K562 (cell line): ENCODE measurements around the gene DAD1. TPM values are rescaled to one million over a fixed set of nuclear protein-coding genes. Genes with fewer than 3 reads are reported as not detected.

ENCODE experiments used
- BHLHE40 ChIP-seq: IDR thresholded peaks from 2 replicates; pipeline ENCODE4 v1.6.1; 2011; ENCODE audit warnings: low read length, improper control_type of control experiment
- CGGBP1 ChIP-seq: fragments of 250-450 bp; sonication (Bioruptor Pico); IDR thresholded peaks from 2 replicates; pipeline ENCODE4 v1.9.0; 2021; ENCODE audit warnings: mild to moderate bottlenecking
- FOXO4 ChIP-seq: fragments of 450-650 bp; formaldehyde crosslinking; IDR thresholded peaks from 2 replicates; pipeline ENCODE4 v1.4.0; 2020; ENCODE audit warnings: mild to moderate bottlenecking, moderate library complexity
- HLTF ChIP-seq: fragments of 450-650 bp; IDR thresholded peaks from 2 replicates; pipeline ENCODE4 v1.6.1; 2016
- HMGN3 ChIP-seq: IDR thresholded peaks from 2 replicates; pipeline ENCODE4 v1.6.1; 2011; ENCODE audit warnings: borderline replicate concordance, low read depth, mild to moderate bottlenecking, mixed read lengths, low read length; ENCODE audit not compliant: insufficient read length; ENCODE audit errors: extremely low read depth
- JUN ChIP-seq, 2 experiments: sonication (generic) in 1 of 2; formaldehyde crosslinking in 1 of 2; IDR thresholded peaks; 2 replicates each; pipeline versions ENCODE4 v1.6.1 to v1.8.0; 2012 to 2022; ENCODE audit warnings: borderline replicate concordance in 2 of 2, mild to moderate bottlenecking in 2 of 2, improper control_type of control experiment in 1 of 2, low read depth in 1 of 2, low read length in 1 of 2, missing genetic modification reagents in 1 of 2
- KLF10 ChIP-seq: fragments of 250-450 bp; sonication (Bioruptor Pico); IDR thresholded peaks from 2 replicates; pipeline ENCODE4 v1.6.1; 2021; ENCODE audit warnings: matching md5 sums
- LEF1 ChIP-seq: fragments of 450-650 bp; IDR thresholded peaks from 2 replicates; pipeline ENCODE4 v1.6.1; 2016; ENCODE audit warnings: mild to moderate bottlenecking
- MCM3 ChIP-seq: fragments of 450-650 bp; IDR thresholded peaks from 2 replicates; pipeline ENCODE4 v1.6.1; 2016
- MLX ChIP-seq, 2 experiments: fragments of 450-650 bp in 1 of 2; sonication (generic) in 1 of 2; formaldehyde crosslinking; conservative IDR thresholded peaks; 2 replicates each; pipeline versions ENCODE4 v1.4.0 to v1.8.1; 2020 to 2022; ENCODE audit warnings: mild to moderate bottlenecking in 1 of 2, missing genetic modification reagents in 1 of 2
- MTA3 ChIP-seq: fragments of 450-650 bp; formaldehyde crosslinking; IDR thresholded peaks from 2 replicates; pipeline ENCODE4 v1.6.1; 2017; ENCODE audit warnings: mild to moderate bottlenecking, borderline replicate concordance
- NONO ChIP-seq, 2 experiments: fragments of 200-400 bp in 1 of 2; fragments of 450-650 bp in 1 of 2; formaldehyde crosslinking in 1 of 2; IDR thresholded peaks; 2 replicates each; pipeline ENCODE4 v1.6.1; 2017; ENCODE audit warnings: low read depth in 2 of 2, mild to moderate bottlenecking in 2 of 2, moderate library complexity in 2 of 2, low read length in 1 of 2
- PHB ChIP-seq: fragments of 250-450 bp; sonication (Bioruptor Pico); IDR thresholded peaks from 2 replicates; pipeline ENCODE4 v1.5.0; 2021
- POU5F1 ChIP-seq: fragments of 150-350 bp; IDR thresholded peaks from 2 replicates; pipeline ENCODE4 v1.6.1; 2014; ENCODE audit warnings: borderline replicate concordance, low read length, low read depth, mild to moderate bottlenecking; ENCODE audit not compliant: partially characterized antibody
- RFX7 ChIP-seq: fragments of 250-450 bp; sonication (Bioruptor Pico); IDR thresholded peaks from 2 replicates; pipeline ENCODE4 v1.5.1; 2021; ENCODE audit warnings: mild to moderate bottlenecking
- RNF2 ChIP-seq: sonication (generic); IDR thresholded peaks from 2 replicates; pipeline ENCODE4 v1.6.1; 2016
- SPI1 ChIP-seq: IDR thresholded peaks from 2 replicates; pipeline ENCODE4 v1.6.1; 2011; ENCODE audit warnings: low read depth, low read length, control low read depth, borderline replicate concordance
- TSHZ1 ChIP-seq: fragments of 250-450 bp; sonication (Bioruptor Pico); IDR thresholded peaks from 2 replicates; pipeline ENCODE4 v1.4.0; 2020; ENCODE audit warnings: mild to moderate bottlenecking, moderate library complexity
- ZNF232 ChIP-seq: sonication (generic); formaldehyde crosslinking; IDR thresholded peaks from 2 replicates; pipeline ENCODE4 v1.8.0; 2022; ENCODE audit warnings: mild to moderate bottlenecking, missing genetic modification reagents
- ZNF282 ChIP-seq: sonication (generic); formaldehyde crosslinking; IDR thresholded peaks from 2 replicates; pipeline ENCODE4 v1.8.1; 2023; ENCODE audit warnings: missing genetic modification reagents
- ZNF551 ChIP-seq: fragments of 250-450 bp; sonication (Bioruptor Pico); IDR thresholded peaks from 2 replicates; pipeline ENCODE4 v1.5.0; 2021; ENCODE audit warnings: mild to moderate bottlenecking, moderate library complexity
- ZZZ3 ChIP-seq: fragments of 450-650 bp; IDR thresholded peaks from 2 replicates; pipeline ENCODE4 v1.6.1; 2016; ENCODE audit warnings: antibody characterized with exemption, mild to moderate bottlenecking, moderate library complexity
- polyA plus RNA-seq, 8 experiments: library from polyadenylated mRNA; depleted of rRNA in 4 of 8; stranded (reverse) in 5 of 8; unstranded in 3 of 8; fragments of >200 nt; fragmentation: Nextera tagmentation in 2 of 8; fragmentation: Illumina TruSeq in 1 of 8; extraction: Ambion mirVana in 2 of 8; extraction: Trizol in 1 of 8; gene quantifications; 2 replicates each; pipeline versions ENCODE4 v1.2.1 to v1.2.3, GENCODE V29; 2011 to 2014; ENCODE audit warnings: inconsistent platforms in 1 of 8, missing spikeins in 1 of 8
- total RNA-seq, 7 experiments: library from RNA; depleted of rRNA in 6 of 7; stranded (reverse); fragments of >200 nt in 6 of 7; fragmentation: Illumina TruSeq in 2 of 7; extraction: Trizol in 2 of 7; gene quantifications; 2 replicates each; pipeline versions ENCODE4 v1.2.1 to v1.2.3, GENCODE V29; 2011 to 2021; ENCODE audit warnings: low replicate concordance in 1 of 7

Gene DAD1
- total and polyA plus RNA-seq, 9 of the 15 experiments (the other 6 are each of a cell fraction or from before 2014, with no cell fraction given), result 104 to 617 (median 222) TPM

GRCh38 chr14:22556021-22556989, 32.7 kb downstream of the DAD1 start (continued):
- no peak for TF ChIP-seq MLX (CRISPR knock-in tag; conservative IDR thresholded peaks at IDR 0.05)
- no peak for TF ChIP-seq RFX7
- no peak for TF ChIP-seq ZNF232 (CRISPR knock-in tag)
- 0 out of 2 replicates have a peak, but pooled peaks have one; percentile 42 for TF ChIP-seq FOXO4 (CRISPR knock-in tag)
- no peak for TF ChIP-seq ZNF282 (CRISPR knock-in tag)
- TF ChIP-seq MTA3, result no peak
- TF ChIP-seq BHLHE40, result peak; percentile 86
- no peak for TF ChIP-seq ZNF551 (CRISPR knock-in tag)
- TF ChIP-seq KLF10 (CRISPR knock-in tag), result no peak
- TF ChIP-seq JUN (IDR thresholded peaks at IDR 0.05; ENCODE audit: borderline replicate concordance, low read depth, low read length), result peak; percentile 26; the same call in 1 of the 2 replicates
- TF ChIP-seq JUN (CRISPR knock-in tag; IDR thresholded peaks at IDR 0.05; ENCODE audit: borderline replicate concordance), result no peak; the same call in 1 of the 2 replicates
- no peak for TF ChIP-seq HLTF
- peak; percentile 37 for TF ChIP-seq HMGN3
- no peak for TF ChIP-seq NONO (IDR thresholded peaks at IDR 0.05; ENCODE audit: low read depth in 2 of 2, low read length in 1 of 2)
- TF ChIP-seq RNF2, result peak; percentile 93; the same call in 1 of the 2 replicates
- TF ChIP-seq POU5F1, result no peak
- no peak for TF ChIP-seq PHB
- TF ChIP-seq LEF1, result peak; percentile 42; the same call in 1 of the 2 replicates
- no peak for TF ChIP-seq CGGBP1 (CRISPR knock-in tag)
- no peak for TF ChIP-seq TSHZ1
- TF ChIP-seq SPI1, result peak; percentile 74
- TF ChIP-seq MCM3, result no peak
- TF ChIP-seq ZZZ3, result no peak
